ENCODE measurements around the gene ZMYND15.
"Not testable (repeated sequence)": the region's sequence is repeated elsewhere in the genome, so short reads cannot be mapped to it uniquely, and the experiment has no call there.

The ZMYND15 gene

GRCh38 chr17:4693416-4693815 lies 46.2 kb upstream of the ZMYND15 start:
- WGBS, 2 donors (ENCODE audit: extremely low coverage in 2 of 2, insufficient read length in 2 of 2, insufficient replicate concordance in 1 of 2): no CpG with 5 or more reads among the region's 9 CpGs

GRCh38 chr17:4696437-4696805 lies 43.2 kb upstream of the ZMYND15 start:
- WGBS, 2 donors (ENCODE audit: extremely low coverage in 2 of 2, insufficient read length in 2 of 2, insufficient replicate concordance in 1 of 2): no CpG with 5 or more reads among the region's 6 CpGs

More at GRCh38 chr17:4693416-4693815, 46.2 kb upstream of the ZMYND15 start:
- H3K79me1 ChIP-seq (ENCODE audit: low read depth, low read length): peaks cover 10% of the 10 kb centered on the region
- no peak overlapping the region for H4K91ac ChIP-seq (ENCODE audit: low read depth, low read length, poor library complexity)
- H3K27me3 ChIP-seq (ENCODE audit: control insufficient read depth in 3 of 3, insufficient read depth in 3 of 3, low read depth in 1 of 3, low read length in 3 of 3): peaks cover 0 to 2% (median 0%) of the 10 kb centered on the region in 3 experiments
- H2BK5ac ChIP-seq (ENCODE audit: low read length): no peak overlapping the region
- no peak for DNase-seq (ENCODE audit: low spot score)
- H2AK5ac ChIP-seq (ENCODE audit: low read depth, low read length): no peak overlapping the region
- no peak overlapping the region for H3K4me3 ChIP-seq (ENCODE audit: low read length in 2 of 2)
- no peak overlapping the region for H2BK15ac ChIP-seq (ENCODE audit: low read length)
- H3K9me3 ChIP-seq (replicated peaks in 1 of 2; ENCODE audit: control insufficient read depth in 2 of 2, insufficient read depth in 1 of 2, low read depth in 1 of 2, low read length in 2 of 2): peaks cover 0 to 8% of the 10 kb centered on the region in 2 donors
- no peaks in the 10 kb centered on the region for H3K4me1 ChIP-seq (ENCODE audit: control insufficient read depth in 2 of 2, insufficient read depth in 1 of 2, low read depth in 1 of 2, low read length in 2 of 2)
- H3K4ac ChIP-seq (ENCODE audit: low read length): no peak overlapping the region
- no peak overlapping the region for H3K18ac ChIP-seq (ENCODE audit: low read length)
- no peak overlapping the region for H3K14ac ChIP-seq (ENCODE audit: low read length)
- H3K4me2 ChIP-seq (ENCODE audit: insufficient read depth, low read length, poor library complexity, severe bottlenecking): no peak overlapping the region
- H3K27ac ChIP-seq (replicated peaks; ENCODE audit: low read length): no peak overlapping the region
- H2AFZ ChIP-seq (ENCODE audit: low read length): no peak overlapping the region
- no peak overlapping the region for H4K8ac ChIP-seq (ENCODE audit: low read depth, low read length)
- no peak overlapping the region for H3K23ac ChIP-seq (ENCODE audit: low read depth, low read length, poor library complexity)
- H2BK120ac ChIP-seq (ENCODE audit: low read depth, low read length): no peak overlapping the region
- no peak overlapping the region for H2BK12ac ChIP-seq (ENCODE audit: low read length)
- H3K9ac ChIP-seq (ENCODE audit: low read depth, low read length, poor library complexity): no peak overlapping the region
- peaks cover 18 to 82% of the 10 kb centered on the region in 2 donors for H3K36me3 ChIP-seq (replicated peaks in 1 of 2; ENCODE audit: control insufficient read depth in 2 of 2, insufficient read depth in 2 of 2, low read length in 2 of 2)

GRCh38 chr17:4699401-4700056 lies 40.1 kb upstream of the ZMYND15 start:
- not testable (repeated sequence) for H2AFZ ChIP-seq (ENCODE audit: low read length)

More at GRCh38 chr17:4696437-4696805, 43.2 kb upstream of the ZMYND15 start:
- Histone ChIP-seq H3K4me1 (ENCODE audit: control insufficient read depth in 2 of 2, insufficient read depth in 1 of 2, low read depth in 1 of 2, low read length in 2 of 2) (no peaks in the 10 kb centered on the region), H3K27ac (replicated peaks; ENCODE audit: low read length) (no peak overlapping the region), H2BK15ac (ENCODE audit: low read length) (no peak overlapping the region), H3K4ac (ENCODE audit: low read length) (no peak overlapping the region), H2BK5ac (ENCODE audit: low read length) (no peak overlapping the region), H4K91ac (ENCODE audit: low read depth, low read length, poor library complexity) (no peak overlapping the region), H3K36me3 (replicated peaks in 1 of 2; ENCODE audit: control insufficient read depth in 2 of 2, insufficient read depth in 2 of 2, low read length in 2 of 2) (peaks cover 10 to 71% of the 10 kb centered on the region in 2 donors), H3K14ac (ENCODE audit: low read length) (no peak overlapping the region), H2AK5ac (ENCODE audit: low read depth, low read length) (no peak overlapping the region), H3K23ac (ENCODE audit: low read depth, low read length, poor library complexity) (no peak overlapping the region), H3K27me3 (ENCODE audit: control insufficient read depth in 3 of 3, insufficient read depth in 3 of 3, low read depth in 1 of 3, low read length in 3 of 3) (peaks cover 0 to 2% (median 0%) of the 10 kb centered on the region in 3 experiments), H3K9me3 (replicated peaks in 1 of 2; ENCODE audit: control insufficient read depth in 2 of 2, insufficient read depth in 1 of 2, low read depth in 1 of 2, low read length in 2 of 2) (no peaks in the 10 kb centered on the region), H2BK12ac (ENCODE audit: low read length) (no peak overlapping the region), H3K79me1 (ENCODE audit: low read depth, low read length) (peaks cover 13% of the 10 kb centered on the region), H4K8ac (ENCODE audit: low read depth, low read length) (no peak overlapping the region), H3K18ac (ENCODE audit: low read length) (no peak overlapping the region), H2BK120ac (ENCODE audit: low read depth, low read length) (no peak overlapping the region), H3K4me3 (ENCODE audit: low read length in 2 of 2) (no peak overlapping the region), H2AFZ (ENCODE audit: low read length) (no peak overlapping the region), H3K4me2 (ENCODE audit: insufficient read depth, low read length, poor library complexity, severe bottlenecking) (no peak overlapping the region), H3K9ac (ENCODE audit: low read depth, low read length, poor library complexity) (no peak overlapping the region)
- no peak for DNase-seq (ENCODE audit: low spot score)

GRCh38 chr17:4701116-4701515 lies 38.5 kb upstream of the ZMYND15 start:
- no peak overlapping the region for H3K14ac ChIP-seq (ENCODE audit: low read length)
- peaks cover 10 to 12% of the 10 kb centered on the region in 2 donors for H3K4me1 ChIP-seq (ENCODE audit: control insufficient read depth in 2 of 2, insufficient read depth in 1 of 2, low read depth in 1 of 2, low read length in 2 of 2)
- H3K36me3 ChIP-seq (replicated peaks in 1 of 2; ENCODE audit: control insufficient read depth in 2 of 2, insufficient read depth in 2 of 2, low read length in 2 of 2): peaks cover 10 to 47% of the 10 kb centered on the region in 2 donors
- no peaks in the 10 kb centered on the region for H3K9me3 ChIP-seq (replicated peaks in 1 of 2; ENCODE audit: control insufficient read depth in 2 of 2, insufficient read depth in 1 of 2, low read depth in 1 of 2, low read length in 2 of 2)
- H3K79me1 ChIP-seq (ENCODE audit: low read depth, low read length): peaks cover 10% of the 10 kb centered on the region
- no peak overlapping the region for H2BK15ac ChIP-seq (ENCODE audit: low read length)
- H4K91ac ChIP-seq (ENCODE audit: low read depth, low read length, poor library complexity): no peak overlapping the region
- DNase-seq (ENCODE audit: low spot score): no peak
- no peak overlapping the region for H3K9ac ChIP-seq (ENCODE audit: low read depth, low read length, poor library complexity)
- no peak overlapping the region for H2AK5ac ChIP-seq (ENCODE audit: low read depth, low read length)
- no CpG with 5 or more reads among the region's 1 CpG for WGBS, 2 donors (ENCODE audit: extremely low coverage in 2 of 2, insufficient read length in 2 of 2, insufficient replicate concordance in 1 of 2)
- H3K27ac ChIP-seq (replicated peaks; ENCODE audit: low read length): no peak overlapping the region
- no peak overlapping the region for H2BK5ac ChIP-seq (ENCODE audit: low read length)
- H3K23ac ChIP-seq (ENCODE audit: low read depth, low read length, poor library complexity): no peak overlapping the region
- no peaks in the 10 kb centered on the region for H3K27me3 ChIP-seq (ENCODE audit: control insufficient read depth in 3 of 3, insufficient read depth in 3 of 3, low read depth in 1 of 3, low read length in 3 of 3)
- H3K4me3 ChIP-seq (ENCODE audit: low read length in 2 of 2): no peak overlapping the region
- no peak overlapping the region for H2AFZ ChIP-seq (ENCODE audit: low read length)
- H3K18ac ChIP-seq (ENCODE audit: low read length): no peak overlapping the region
- no peak overlapping the region for H2BK12ac ChIP-seq (ENCODE audit: low read length)
- no peak overlapping the region for H3K4me2 ChIP-seq (ENCODE audit: insufficient read depth, low read length, poor library complexity, severe bottlenecking)
- H4K8ac ChIP-seq (ENCODE audit: low read depth, low read length): no peak overlapping the region
- no peak overlapping the region for H3K4ac ChIP-seq (ENCODE audit: low read length)
- H2BK120ac ChIP-seq (ENCODE audit: low read depth, low read length): no peak overlapping the region

More at GRCh38 chr17:4699401-4700056, 40.1 kb upstream of the ZMYND15 start:
- H2BK120ac ChIP-seq (ENCODE audit: low read depth, low read length); H4K8ac ChIP-seq (ENCODE audit: low read depth, low read length); H2AK5ac ChIP-seq (ENCODE audit: low read depth, low read length); DNase-seq (ENCODE audit: low spot score); H3K9ac ChIP-seq (ENCODE audit: low read depth, low read length, poor library complexity); H2BK5ac ChIP-seq (ENCODE audit: low read length); H3K23ac ChIP-seq (ENCODE audit: low read depth, low read length, poor library complexity); H4K91ac ChIP-seq (ENCODE audit: low read depth, low read length, poor library complexity); H3K27me3 ChIP-seq (ENCODE audit: control insufficient read depth in 3 of 3, insufficient read depth in 3 of 3, low read depth in 1 of 3, low read length in 3 of 3); H3K4ac ChIP-seq (ENCODE audit: low read length); H3K4me1 ChIP-seq (ENCODE audit: control insufficient read depth in 2 of 2, insufficient read depth in 1 of 2, low read depth in 1 of 2, low read length in 2 of 2); H3K18ac ChIP-seq (ENCODE audit: low read length); H2BK12ac ChIP-seq (ENCODE audit: low read length); H3K9me3 ChIP-seq (replicated peaks in 1 of 2; ENCODE audit: control insufficient read depth in 2 of 2, insufficient read depth in 1 of 2, low read depth in 1 of 2, low read length in 2 of 2); H3K14ac ChIP-seq (ENCODE audit: low read length); H3K4me2 ChIP-seq (ENCODE audit: insufficient read depth, low read length, poor library complexity, severe bottlenecking); H2BK15ac ChIP-seq (ENCODE audit: low read length); H3K4me3 ChIP-seq (ENCODE audit: low read length in 2 of 2); H3K27ac ChIP-seq (replicated peaks; ENCODE audit: low read length): not testable (repeated sequence)
- Histone ChIP-seq H3K36me3 (replicated peaks in 1 of 2; ENCODE audit: control insufficient read depth in 2 of 2, insufficient read depth in 2 of 2, low read length in 2 of 2) (peaks cover 8 to 55% of the 10 kb centered on the region in 2 donors), H3K79me1 (ENCODE audit: low read depth, low read length) (peaks cover 12% of the 10 kb centered on the region)
- WGBS, 2 donors (ENCODE audit: extremely low coverage in 2 of 2, insufficient read length in 2 of 2, insufficient replicate concordance in 1 of 2): no CpG with 5 or more reads among the region's 13 CpGs

Data from neuronal stem cell (in vitro differentiated cells).